SU-DHL-6 (cell line): ENCODE data around the gene SULT1A1.
"Not testable (repeated sequence)": the region's sequence is repeated elsewhere in the genome, so short reads cannot be mapped to it uniquely, and the experiment has no call there.

ENCODE experiments used
- EZH2phosphoT487 ChIP-seq: fragments of 200-600 bp; sonication (generic), shearing (Covaris generic); conservative IDR thresholded peaks from 2 replicates; pipeline ENCODE4 v1.6.1; 2018; ENCODE audit warnings: mild to moderate bottlenecking, antibody characterized with exemption, low read length, moderate library complexity, mixed read lengths
- TF ChIP-seq, protein P1 (sequence below): fragments of 200-600 bp; sonication (generic); IDR thresholded peaks from one replicate; pipeline ENCODE4 v1.5.1; 2017; ENCODE audit warnings: antibody characterized with exemption, mild to moderate bottlenecking, low read length, moderate library complexity; ENCODE audit not compliant: insufficient read depth, poor library complexity, severe bottlenecking

- TF ChIP-seq, protein P1, sequence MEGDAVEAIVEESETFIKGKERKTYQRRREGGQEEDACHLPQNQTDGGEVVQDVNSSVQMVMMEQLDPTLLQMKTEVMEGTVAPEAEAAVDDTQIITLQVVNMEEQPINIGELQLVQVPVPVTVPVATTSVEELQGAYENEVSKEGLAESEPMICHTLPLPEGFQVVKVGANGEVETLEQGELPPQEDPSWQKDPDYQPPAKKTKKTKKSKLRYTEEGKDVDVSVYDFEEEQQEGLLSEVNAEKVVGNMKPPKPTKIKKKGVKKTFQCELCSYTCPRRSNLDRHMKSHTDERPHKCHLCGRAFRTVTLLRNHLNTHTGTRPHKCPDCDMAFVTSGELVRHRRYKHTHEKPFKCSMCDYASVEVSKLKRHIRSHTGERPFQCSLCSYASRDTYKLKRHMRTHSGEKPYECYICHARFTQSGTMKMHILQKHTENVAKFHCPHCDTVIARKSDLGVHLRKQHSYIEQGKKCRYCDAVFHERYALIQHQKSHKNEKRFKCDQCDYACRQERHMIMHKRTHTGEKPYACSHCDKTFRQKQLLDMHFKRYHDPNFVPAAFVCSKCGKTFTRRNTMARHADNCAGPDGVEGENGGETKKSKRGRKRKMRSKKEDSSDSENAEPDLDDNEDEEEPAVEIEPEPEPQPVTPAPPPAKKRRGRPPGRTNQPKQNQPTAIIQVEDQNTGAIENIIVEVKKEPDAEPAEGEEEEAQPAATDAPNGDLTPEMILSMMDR, result not testable (repeated sequence)
- TF ChIP-seq EZH2phosphoT487, result not testable (repeated sequence)
These were observed 26.4 kb upstream of the SULT1A1 start for GRCh38 chr16:28636093-28636823.
